CD4-positive, alpha-beta T cell treated with Interleukin-17A for 1 hour (primary cell): ENCODE measurements around the gene SNUPN.
"Not testable (repeated sequence)": the region's sequence is repeated elsewhere in the genome, so short reads cannot be mapped to it uniquely, and the experiment has no call there.

ENCODE experiments used
- DNase-seq: peaks from one replicate; pipeline ENCODE4 v3.0.0-alpha.2; 2020

SNUPN gene

GRCh38 chr15:75631935-75632334 lies 6.4 kb upstream of the SNUPN start:
- no peak for DNase-seq

GRCh38 chr15:75622505-75622904 lies 3.0 kb downstream of the SNUPN start:
- no peak for DNase-seq

- no peak for DNase-seq
These were observed 4.6 kb downstream of the SNUPN start for GRCh38 chr15:75620841-75621391.

GRCh38 chr15:75620058-75620820 lies 5.3 kb downstream of the SNUPN start:
- DNase-seq: no peak

GRCh38 chr15:75616766-75617165 lies 8.8 kb downstream of the SNUPN start:
- no peak for DNase-seq

- peak; percentile 41 for DNase-seq
These were observed 18.5 kb downstream of the SNUPN start for GRCh38 chr15:75606711-75607699.

- DNase-seq: no peak
These were observed 19.5 kb downstream of the SNUPN start for GRCh38 chr15:75606026-75606425.

GRCh38 chr15:75599401-75599800 lies 26.1 kb downstream of the SNUPN start:
- no peak for DNase-seq

- no peak for DNase-seq
These were observed 27.2 kb downstream of the SNUPN start for GRCh38 chr15:75598361-75598760.

- DNase-seq: peak; percentile 62
These were observed 27.7 kb downstream of the SNUPN start for GRCh38 chr15:75597667-75598341.

GRCh38 chr15:75596703-75597345 lies 28.7 kb downstream of the SNUPN start:
- DNase-seq: no peak

GRCh38 chr15:75594276-75594675 lies 31.2 kb downstream of the SNUPN start:
- DNase-seq: no peak

- DNase-seq: no peak
These were observed 33.7 kb downstream of the SNUPN start for GRCh38 chr15:75591655-75592364.

- no peak for DNase-seq
These were observed 35.3 kb downstream of the SNUPN start for GRCh38 chr15:75590239-75590638.

GRCh38 chr15:75589071-75589470 lies 36.5 kb downstream of the SNUPN start:
- no peak for DNase-seq

GRCh38 chr15:75586422-75586821 lies 39.1 kb downstream of the SNUPN start:
- DNase-seq: not testable (repeated sequence)

GRCh38 chr15:75584121-75584520 lies 41.4 kb downstream of the SNUPN start:
- no peak for DNase-seq

GRCh38 chr15:75583701-75584100 lies 41.8 kb downstream of the SNUPN start:
- DNase-seq: no peak

GRCh38 chr15:75582943-75583342 lies 42.6 kb downstream of the SNUPN start:
- DNase-seq: not testable (repeated sequence)

GRCh38 chr15:75578948-75579920 lies 46.3 kb downstream of the SNUPN start, which contains the start of gene PTPN9:
Gene PTPN9, minus strand, starts transcription at chr15:75579315. Its CDS starts 539 bp downstream, at chr15:75578776.
- DNase-seq: peak; percentile 70
